ENCODE data around the gene PURA. TPM values are rescaled to one million over a fixed set of nuclear protein-coding genes. Genes with fewer than 3 reads are reported as not detected.
A peak's percentile ranks its signal among the peaks of the same experiment; 100 is the strongest.
"Not testable (repeated sequence)": the region's sequence is repeated elsewhere in the genome, so short reads cannot be mapped to it uniquely, and the experiment has no call there.

The PURA gene
- total RNA-seq, 6 donors from 2014 or later = 13.8 to 43.2 (median 22.7) TPM

DNA sequence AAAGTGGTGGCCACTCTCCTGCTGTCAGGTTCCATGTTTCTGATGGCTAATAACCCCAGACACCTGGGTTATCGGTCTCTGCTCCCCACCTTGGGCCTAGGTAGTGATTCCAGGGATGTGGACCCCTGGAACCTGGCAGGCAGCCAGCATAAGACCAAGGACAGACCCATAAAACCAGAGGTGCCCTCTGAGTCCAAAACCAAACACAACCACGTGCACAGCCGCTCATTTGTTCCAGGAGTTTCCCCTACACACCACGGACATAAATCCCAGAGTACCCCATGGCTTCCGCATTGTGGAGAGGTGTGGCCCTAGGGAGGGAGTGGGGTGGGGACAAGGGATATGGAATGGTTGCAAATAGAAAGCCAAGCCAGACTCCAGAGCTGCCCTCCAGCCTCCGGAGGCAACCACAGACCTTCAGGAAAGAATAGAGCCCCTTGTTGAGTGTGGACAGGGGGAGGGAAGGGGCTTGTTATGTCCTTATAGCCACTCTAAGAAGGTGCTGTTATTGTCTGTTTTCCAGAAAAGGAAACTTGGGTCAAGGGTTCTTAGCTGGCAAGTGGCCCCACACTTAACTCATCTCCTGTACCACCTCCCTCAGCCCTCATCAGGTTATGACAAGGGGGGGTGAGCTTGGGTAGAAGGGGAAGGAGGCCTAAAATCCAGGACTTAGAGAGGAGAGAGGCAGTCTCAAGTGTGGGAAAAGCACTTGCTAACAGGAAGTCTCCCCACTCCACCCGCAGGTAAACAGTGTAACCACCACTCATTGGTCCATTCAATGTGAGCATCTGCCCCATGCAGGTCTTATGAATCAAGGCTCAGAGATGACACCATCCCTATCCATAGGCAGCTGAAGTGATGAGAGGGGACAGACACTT, 37.5 kb downstream of the PURA start:
- no peak for TF ChIP-seq EP300 (IDR thresholded peaks at IDR 0.05)
- peak overlapping the region in 1 of 4 donors; percentile 70 for H3K27ac ChIP-seq

DNA sequence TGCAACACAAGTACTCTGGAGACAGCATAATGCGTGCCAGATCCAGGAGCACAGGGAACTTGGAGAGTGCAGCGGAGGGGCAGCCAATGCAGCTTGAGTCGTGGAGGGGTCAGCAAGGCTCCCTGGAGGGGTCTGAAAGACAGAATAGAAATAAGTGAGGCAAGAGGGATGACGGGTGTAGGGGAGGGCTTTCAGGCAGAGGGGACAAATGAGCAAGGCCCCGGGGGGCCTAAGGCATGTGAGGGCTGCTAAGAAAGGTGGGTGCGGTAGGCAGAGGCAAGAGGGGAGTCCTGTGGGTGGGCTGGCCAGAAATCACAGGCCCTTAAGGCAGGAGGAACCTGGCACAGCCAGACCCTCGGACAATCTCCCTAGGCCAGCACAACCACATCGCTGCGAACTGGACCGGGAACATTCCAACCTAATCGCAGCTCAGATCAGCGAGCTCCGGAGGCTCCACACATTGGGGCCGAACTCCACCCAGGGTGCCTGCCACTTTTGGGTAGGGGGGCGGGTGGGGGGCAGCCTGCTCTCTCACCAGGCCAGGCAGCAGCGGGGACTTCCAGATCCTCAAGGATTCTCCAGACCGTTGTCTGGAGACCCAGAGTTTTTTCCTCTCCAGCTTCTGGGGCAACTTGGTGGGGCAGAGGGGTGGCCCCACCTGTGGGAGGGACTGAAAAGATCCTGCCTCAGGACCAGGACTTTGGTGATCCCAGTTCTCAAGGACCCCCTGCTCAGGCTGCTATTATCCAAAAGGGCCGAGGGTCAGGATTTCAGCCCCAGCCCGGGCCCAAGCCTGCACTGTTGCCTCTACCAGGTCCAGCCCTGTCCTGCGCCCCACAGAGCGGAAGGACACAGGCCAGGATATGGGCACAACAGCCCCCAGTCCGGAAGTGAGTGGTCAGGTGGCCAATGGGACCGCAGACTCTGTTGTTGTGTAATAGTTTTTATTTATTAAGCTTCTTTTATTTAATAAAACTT, 38.4 kb downstream of the PURA start:
- Histone ChIP-seq H3K27me3 (no peaks in the 10 kb centered on the region), H3K4me3 (no peak overlapping the region), H3K9me3 (no peaks in the 10 kb centered on the region), H3K27ac (peak overlapping the region; percentile 15 to 72 (median 46)), H3K4me1 (peaks cover 28 to 62% (median 45%) of the 10 kb centered on the region in 4 donors), H3K36me3 (no peaks in the 10 kb centered on the region)
- ATAC-seq (ENCODE audit: low FRiP score in 2 of 2) = no peak
- no peak for TF ChIP-seq EP300 (IDR thresholded peaks at IDR 0.05)
- no peak for TF ChIP-seq POLR2AphosphoS5 (IDR thresholded peaks at IDR 0.05)
- no peak for DNase-seq
- 60 to 68% methylated on average over 19 to 23 of the region's 23 CpGs for WGBS, 2 donors

More for the DNA sequence above, 37.5 kb downstream of the PURA start:
- H3K4me3 ChIP-seq = no peak overlapping the region
- ATAC-seq (ENCODE audit: low FRiP score in 2 of 2) = no peak
- no peaks in the 10 kb centered on the region for H3K36me3 ChIP-seq
- no peak for DNase-seq
- H3K9me3 ChIP-seq = no peaks in the 10 kb centered on the region
- no peaks in the 10 kb centered on the region for H3K27me3 ChIP-seq
- H3K4me1 ChIP-seq = peaks cover 24 to 57% (median 40%) of the 10 kb centered on the region in 4 donors
- 61 to 62% methylated on average over 6 to 7 of the region's 7 CpGs for WGBS, 2 donors

DNA sequence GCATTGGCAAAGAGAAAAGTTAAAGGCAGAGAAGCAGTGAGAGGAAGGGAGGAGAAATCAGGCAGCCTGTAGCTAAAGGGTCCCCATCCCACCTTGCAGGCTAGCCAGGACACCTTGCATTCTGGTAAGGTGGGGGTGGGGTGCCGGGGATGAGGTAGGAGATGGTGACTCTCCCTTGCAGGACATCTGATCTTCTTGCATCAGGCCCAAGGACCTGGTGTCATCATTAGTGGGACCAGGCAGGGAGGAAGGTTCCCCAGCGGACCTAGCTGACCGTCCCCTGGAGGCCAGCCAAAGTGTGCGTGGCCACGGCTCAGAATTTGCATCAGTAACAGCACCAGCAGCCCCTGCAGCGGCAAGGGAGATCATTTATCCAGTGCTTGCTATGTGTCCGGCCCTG, 39.3 kb downstream of the PURA start:
- DNase-seq = no peak
- WGBS, 2 donors = 53 to 64% methylated on average over 6 to 7 of the region's 7 CpGs
- peak overlapping the region in 2 of 4 donors; percentile 9 to 72 for H3K27ac ChIP-seq
- H3K27me3 ChIP-seq = no peaks in the 10 kb centered on the region
- ATAC-seq (ENCODE audit: low FRiP score in 2 of 2) = no peak
- no peaks in the 10 kb centered on the region for H3K36me3 ChIP-seq
- TF ChIP-seq POLR2AphosphoS5 (IDR thresholded peaks at IDR 0.05) (no peak), EP300 (IDR thresholded peaks at IDR 0.05) (no peak), CTCF (IDR thresholded peaks at IDR 0.05) (no peak), POLR2A (IDR thresholded peaks at IDR 0.05) (no peak)
- no peak overlapping the region for H3K4me3 ChIP-seq
- peaks cover 31 to 67% (median 47%) of the 10 kb centered on the region in 4 donors for H3K4me1 ChIP-seq
- H3K9me3 ChIP-seq = no peaks in the 10 kb centered on the region

DNA sequence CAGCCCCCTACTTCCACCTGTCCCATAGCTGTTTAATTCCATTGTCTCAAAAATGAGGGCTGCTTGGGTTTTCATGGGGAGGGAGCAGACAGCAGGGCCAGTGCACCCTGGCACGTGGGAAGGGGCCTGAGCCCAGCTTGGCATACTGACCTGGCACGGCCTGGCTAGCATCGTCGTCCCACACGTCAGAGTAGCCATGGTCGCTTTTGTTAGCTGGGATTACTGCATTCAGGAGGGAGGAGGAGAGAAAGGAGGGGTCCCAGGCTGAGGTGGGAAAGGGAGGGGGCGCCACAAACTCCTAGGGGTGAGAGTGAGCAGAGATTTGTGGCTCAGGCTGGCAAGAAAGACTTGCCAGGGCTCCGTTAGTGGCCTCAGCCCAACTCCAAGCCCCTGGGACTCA, 40.0 kb downstream of the PURA start:
- ATAC-seq (ENCODE audit: low FRiP score in 2 of 2) (no peak), DNase-seq (no peak)
- Histone ChIP-seq H3K9me3 (no peaks in the 10 kb centered on the region), H3K36me3 (no peaks in the 10 kb centered on the region), H3K4me3 (no peak overlapping the region), H3K4me1 (peaks cover 31 to 67% (median 47%) of the 10 kb centered on the region in 4 donors), H3K27me3 (no peaks in the 10 kb centered on the region), H3K27ac (peak overlapping the region in 2 of 4 donors; percentile 22 to 72)
- WGBS, 2 donors = 79 to 83% methylated on average over 8 of the region's 8 CpGs
- TF ChIP-seq EP300 (IDR thresholded peaks at IDR 0.05) = no peak
- no peak for TF ChIP-seq CTCF (IDR thresholded peaks at IDR 0.05)

GRCh38 chr5:140154710-140155381, 40.9 kb downstream of the PURA start:
- 72 to 84% methylated on average over 20 to 21 of the region's 21 CpGs for WGBS, 2 donors
- H3K36me3 ChIP-seq; ATAC-seq (ENCODE audit: low FRiP score in 2 of 2): not testable (repeated sequence)

More at GRCh38 chr5:140154710-140155381, 40.9 kb downstream of the PURA start:
- H3K4me1 ChIP-seq = peaks cover 31 to 67% (median 47%) of the 10 kb centered on the region in 4 donors
- H3K4me3 ChIP-seq, H3K9me3 ChIP-seq, H3K27me3 ChIP-seq, DNase-seq: not testable (repeated sequence)
- peak overlapping the region in 2 of 4 donors; percentile 3 to 72 for H3K27ac ChIP-seq

Measured in upper lobe of left lung (tissue), 6 donors.